HG03460 (cell line): ENCODE measurements around the gene KCNE3.
"Not testable (repeated sequence)": the region's sequence is repeated elsewhere in the genome, so short reads cannot be mapped to it uniquely, and the experiment has no call there.

Source experiments
- ATAC-seq: cut with Tn5 transposase; IDR thresholded peaks from one replicate; pipeline ENCODE4 v1.9.1; 2021; ENCODE audit not compliant: unreplicated experiment

Gene KCNE3

GRCh38 chr11:74444173-74444826 lies 23.0 kb downstream of the KCNE3 start:
- ATAC-seq = no peak

GRCh38 chr11:74443071-74443864 lies 24.1 kb downstream of the KCNE3 start:
- no peak for ATAC-seq

- no peak for ATAC-seq
These were observed 24.7 kb downstream of the KCNE3 start for GRCh38 chr11:74442636-74443035.

GRCh38 chr11:74438681-74439080 lies 28.7 kb downstream of the KCNE3 start:
- no peak for ATAC-seq

GRCh38 chr11:74437441-74438042 lies 29.8 kb downstream of the KCNE3 start:
- ATAC-seq = no peak

- no peak for ATAC-seq
These were observed 32.8 kb downstream of the KCNE3 start for GRCh38 chr11:74434528-74434927.

GRCh38 chr11:74429205-74429604 lies 38.1 kb downstream of the KCNE3 start:
- ATAC-seq = no peak

- ATAC-seq = no peak
These were observed 39.9 kb downstream of the KCNE3 start for GRCh38 chr11:74427384-74427886.

- ATAC-seq = no peak
These were observed 42.2 kb downstream of the KCNE3 start for GRCh38 chr11:74425100-74425499.

GRCh38 chr11:74418509-74418895 lies 48.8 kb downstream of the KCNE3 start:
- no peak for ATAC-seq

GRCh38 chr11:74417860-74418508 lies 49.4 kb downstream of the KCNE3 start:
- ATAC-seq = no peak

GRCh38 chr11:74417379-74417804 lies 50.0 kb downstream of the KCNE3 start:
- ATAC-seq = no peak

GRCh38 chr11:74416974-74417373 lies 50.4 kb downstream of the KCNE3 start:
- ATAC-seq = not testable (repeated sequence)

GRCh38 chr11:74412733-74413359 lies 54.5 kb downstream of the KCNE3 start:
- ATAC-seq = no peak

GRCh38 chr11:74412321-74412720 lies 55.0 kb downstream of the KCNE3 start:
- ATAC-seq = no peak

GRCh38 chr11:74409633-74410032 lies 57.7 kb downstream of the KCNE3 start:
- no peak for ATAC-seq
